DMS114 treated with DMSO at 0.1 percent for 48 hours (cell line): ENCODE data around the gene PPM1H.

Source experiments
- DNase-seq: peaks from one replicate; lab custom pipeline; 2025; ENCODE audit not compliant: unreplicated experiment; lab: John Stamatoyannopoulos, UW

The PPM1H gene

GRCh38 chr12:62876938-62877548, 57.9 kb downstream of the PPM1H start:
- no peak for DNase-seq

GRCh38 chr12:62873826-62874448, 61.0 kb downstream of the PPM1H start:
- DNase-seq = no peak

DNA sequence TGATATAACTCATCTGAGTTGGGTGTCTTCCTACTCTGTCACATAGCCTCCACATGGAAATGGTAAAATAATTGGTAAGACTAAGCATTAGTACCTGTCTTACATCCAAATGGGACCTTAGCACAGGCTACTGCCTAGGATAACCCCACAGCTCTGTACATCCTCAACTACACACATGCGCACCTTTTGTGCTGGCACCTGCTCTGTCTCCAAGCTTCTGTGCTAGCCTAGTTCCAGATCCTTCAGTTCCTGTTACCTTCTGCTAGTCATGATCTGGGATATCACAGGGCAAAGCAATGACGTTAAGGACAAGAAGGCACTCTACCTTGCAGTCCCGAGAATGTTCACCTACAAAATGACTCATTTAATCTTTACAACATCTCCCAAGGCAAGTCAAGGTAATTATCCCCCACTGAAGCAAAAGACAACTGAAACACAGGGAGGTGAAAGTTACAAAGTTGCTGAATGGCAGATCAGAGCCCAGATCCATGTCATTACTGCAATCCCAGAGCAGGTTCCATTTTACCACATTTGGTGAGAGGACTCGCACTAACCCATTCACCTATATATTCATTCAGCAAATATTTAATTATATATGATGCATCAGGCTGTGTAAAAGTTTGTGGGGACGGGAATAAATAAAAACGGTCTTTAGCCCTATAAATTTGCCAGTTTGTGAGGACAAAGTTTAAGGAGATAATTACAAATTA, 61.7 kb downstream of the PPM1H start:
- no peak for DNase-seq

GRCh38 chr12:62868820-62869219, 66.1 kb downstream of the PPM1H start:
- no peak for DNase-seq

- DNase-seq = no peak
Observed at GRCh38 chr12:62866451-62867082, 68.4 kb downstream of the PPM1H start.

DNA sequence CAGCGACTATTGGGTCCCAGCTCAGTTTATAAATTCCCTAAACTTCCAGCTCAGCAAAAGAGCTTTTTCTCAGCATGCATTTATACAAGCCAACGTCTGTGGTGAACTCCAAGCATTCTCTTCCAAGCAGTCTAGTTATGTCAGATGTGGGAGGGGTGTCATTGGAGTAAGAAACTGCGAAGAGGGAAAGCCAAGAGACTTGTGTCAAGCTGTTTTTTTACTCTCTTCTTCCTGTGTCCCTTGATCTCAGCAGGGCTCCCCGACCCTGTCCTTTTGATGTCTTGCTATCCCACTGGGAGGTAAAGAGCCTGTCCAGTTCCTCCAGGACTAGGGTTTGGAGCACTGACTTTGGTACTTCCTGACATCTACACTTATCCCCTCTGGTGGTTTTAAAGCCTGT, 69.0 kb downstream of the PPM1H start:
- DNase-seq = no peak

GRCh38 chr12:62865065-62865464, 69.9 kb downstream of the PPM1H start:
- no peak for DNase-seq

DNA sequence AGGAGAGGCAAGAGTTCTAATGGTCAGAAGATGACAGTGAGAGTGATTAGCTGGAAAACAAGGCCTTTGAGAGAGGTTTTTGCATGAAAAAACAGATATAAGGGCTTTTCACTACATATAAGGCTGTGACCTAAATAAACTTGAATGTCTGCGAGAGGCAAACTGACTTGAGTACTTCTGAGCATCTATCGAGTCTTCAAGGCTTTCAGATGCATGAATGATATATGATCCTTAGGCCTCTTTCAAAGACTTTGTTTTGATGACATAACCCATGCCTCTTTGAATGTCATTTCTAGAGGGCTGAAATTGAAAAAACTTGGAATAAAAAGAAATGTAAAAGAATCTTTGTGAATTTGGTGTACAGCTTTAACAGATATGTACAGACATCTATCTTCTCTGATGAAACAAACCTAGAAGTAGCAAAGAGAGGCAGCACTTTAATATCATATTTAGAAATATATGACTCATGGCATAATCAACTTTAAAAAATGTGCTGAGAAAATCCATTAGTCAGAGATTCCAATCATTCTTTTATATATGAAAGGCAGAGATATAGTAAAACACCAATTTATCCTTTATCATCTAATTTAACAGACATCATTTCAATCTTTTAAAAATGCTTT, 72.6 kb downstream of the PPM1H start:
- no peak for DNase-seq

- no peak for DNase-seq
Observed at GRCh38 chr12:62861586-62861985, 73.4 kb downstream of the PPM1H start.

- DNase-seq = no peak
Observed at GRCh38 chr12:62860501-62861411, 74.2 kb downstream of the PPM1H start.

GRCh38 chr12:62860020-62860419, 74.9 kb downstream of the PPM1H start:
- no peak for DNase-seq

DNA sequence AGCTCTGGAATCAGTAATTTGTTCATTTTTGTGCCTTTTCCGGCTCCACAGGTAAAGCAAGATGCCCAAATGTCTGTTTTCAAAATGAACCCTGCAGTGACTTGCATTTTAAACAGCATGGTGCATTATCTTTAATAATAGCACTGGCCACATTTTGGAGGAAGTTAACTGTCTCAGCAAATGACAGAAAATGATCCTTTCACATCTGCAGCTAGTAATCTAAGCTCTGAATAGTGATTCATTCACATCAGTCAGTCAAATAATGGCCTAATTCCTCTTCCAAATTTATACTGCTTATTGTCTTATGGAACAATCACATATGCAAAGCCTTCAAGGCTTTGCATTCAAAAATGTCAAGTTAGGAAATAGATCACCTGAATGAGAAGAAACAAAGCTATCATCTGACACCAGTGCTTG, 75.6 kb downstream of the PPM1H start:
- DNase-seq = no peak

DNA sequence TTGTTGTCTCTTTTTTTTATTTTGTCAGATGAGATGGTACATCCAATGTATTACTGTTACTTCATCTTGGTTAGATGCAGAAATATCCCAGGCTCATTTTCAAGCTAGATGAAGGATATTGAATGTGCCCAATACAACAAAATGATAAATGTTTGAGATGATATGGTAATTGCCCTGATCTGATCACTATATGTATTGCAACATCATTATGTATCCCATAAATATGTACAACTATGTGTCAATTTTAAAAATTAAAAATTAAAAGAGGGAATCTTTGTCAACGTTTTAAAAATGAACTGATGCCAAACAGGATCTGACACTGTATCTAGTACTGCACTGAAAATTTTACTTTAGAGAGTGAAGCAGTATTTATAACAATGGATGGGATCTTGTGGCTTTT, 78.5 kb downstream of the PPM1H start:
- no peak for DNase-seq

GRCh38 chr12:62854024-62854423, 80.9 kb downstream of the PPM1H start:
- no peak for DNase-seq

GRCh38 chr12:62849398-62849797, 85.6 kb downstream of the PPM1H start:
- no peak for DNase-seq

GRCh38 chr12:62848418-62848817, 86.5 kb downstream of the PPM1H start:
- DNase-seq = no peak

- DNase-seq = no peak
Observed at GRCh38 chr12:62847709-62848108, 87.2 kb downstream of the PPM1H start.

- DNase-seq = no peak
Observed at GRCh38 chr12:62846491-62846890, 88.5 kb downstream of the PPM1H start.

DNA sequence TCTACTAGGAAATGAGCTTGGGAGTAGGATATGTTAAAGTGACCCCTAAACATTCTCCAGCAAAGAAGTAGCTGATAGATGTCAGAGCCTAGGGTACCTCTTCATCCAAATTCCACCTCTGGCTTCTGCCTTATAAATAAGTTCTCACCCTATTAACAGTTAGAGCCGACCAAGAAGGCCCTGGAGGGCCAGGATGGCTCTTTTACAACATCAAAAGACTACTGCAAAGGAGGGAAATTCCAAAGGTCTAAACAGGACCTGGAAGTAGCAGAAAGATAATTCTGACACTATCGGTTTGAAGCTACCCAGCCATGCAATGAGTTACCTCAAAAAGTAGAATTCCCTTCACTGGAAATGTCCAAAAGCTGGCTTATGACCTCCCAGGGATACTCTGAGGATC, 90.0 kb downstream of the PPM1H start:
- no peak for DNase-seq

DNA sequence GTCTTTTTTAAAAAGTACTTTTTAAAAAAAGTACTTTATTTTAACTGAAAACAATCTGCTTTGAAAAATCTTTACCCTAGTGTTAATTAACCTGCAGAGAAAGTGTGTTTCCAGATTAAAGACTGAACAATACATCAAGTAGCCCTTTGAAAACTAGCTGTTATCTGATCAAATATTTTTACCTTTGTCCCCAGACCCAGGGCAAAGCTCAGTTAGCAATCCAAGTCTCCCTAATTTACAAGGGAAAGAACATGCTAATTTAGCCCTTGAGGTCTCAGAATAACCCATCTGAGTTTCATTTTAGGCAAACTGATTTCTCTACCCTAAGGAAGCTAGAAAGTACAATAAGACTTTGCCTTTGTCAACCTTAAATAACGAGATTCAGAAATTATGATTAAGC, 91.2 kb downstream of the PPM1H start:
- no peak for DNase-seq

DNA sequence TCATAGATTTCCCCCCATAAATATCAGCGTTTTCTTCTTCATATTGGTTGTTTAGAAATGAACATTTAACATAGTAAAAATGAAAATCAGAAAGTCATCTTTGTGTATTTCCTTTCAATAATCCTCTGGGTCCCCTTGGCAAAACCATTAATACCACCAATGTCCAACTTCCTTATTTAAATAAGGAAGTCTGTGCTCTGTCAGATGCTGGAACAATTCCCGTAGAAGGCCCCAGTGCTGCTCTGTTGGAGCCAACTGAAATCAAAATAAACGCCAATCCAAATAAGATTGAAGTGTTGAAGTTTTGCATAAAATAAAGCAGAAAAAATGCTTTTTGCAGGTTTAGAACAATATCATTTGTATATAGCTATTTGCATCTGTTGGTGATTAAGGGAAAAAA, 93.1 kb downstream of the PPM1H start:
- DNase-seq = no peak
